Measurements from ENCODE around the gene SLC17A3.

DNA sequence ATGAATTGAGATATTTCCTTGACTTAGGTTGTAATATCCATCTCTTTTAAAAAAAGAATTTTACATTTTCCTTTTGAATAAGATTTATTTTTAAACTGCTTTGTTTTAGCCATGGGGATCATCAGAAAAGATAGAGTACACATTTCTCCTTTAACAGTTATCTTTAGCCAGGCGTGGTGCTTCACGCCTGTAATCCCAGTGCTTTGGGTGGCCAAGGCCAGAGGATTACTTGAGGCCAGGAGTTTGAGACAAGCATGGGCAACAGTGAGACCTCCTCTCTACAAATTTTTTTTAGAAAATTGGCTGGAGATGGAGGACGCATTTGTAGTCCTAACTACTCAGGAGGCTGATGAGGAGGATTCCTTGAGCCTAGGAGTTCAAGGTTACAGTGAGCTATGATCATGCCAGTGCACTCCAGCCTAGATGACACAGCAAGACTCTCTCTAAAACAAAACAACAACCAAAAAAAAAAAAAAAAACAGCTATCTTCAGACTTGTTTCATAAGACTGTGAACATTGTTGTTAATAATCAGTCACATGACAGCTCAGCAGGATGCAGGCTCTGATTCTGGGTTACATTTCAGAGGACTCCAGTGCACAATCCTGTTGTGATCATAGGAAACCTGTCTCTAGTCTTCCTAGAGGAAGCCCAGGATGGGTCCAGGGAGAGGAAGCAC lies 2.0 kb upstream of the SLC17A3 start:
- TF ChIP-seq, protein P1, sequence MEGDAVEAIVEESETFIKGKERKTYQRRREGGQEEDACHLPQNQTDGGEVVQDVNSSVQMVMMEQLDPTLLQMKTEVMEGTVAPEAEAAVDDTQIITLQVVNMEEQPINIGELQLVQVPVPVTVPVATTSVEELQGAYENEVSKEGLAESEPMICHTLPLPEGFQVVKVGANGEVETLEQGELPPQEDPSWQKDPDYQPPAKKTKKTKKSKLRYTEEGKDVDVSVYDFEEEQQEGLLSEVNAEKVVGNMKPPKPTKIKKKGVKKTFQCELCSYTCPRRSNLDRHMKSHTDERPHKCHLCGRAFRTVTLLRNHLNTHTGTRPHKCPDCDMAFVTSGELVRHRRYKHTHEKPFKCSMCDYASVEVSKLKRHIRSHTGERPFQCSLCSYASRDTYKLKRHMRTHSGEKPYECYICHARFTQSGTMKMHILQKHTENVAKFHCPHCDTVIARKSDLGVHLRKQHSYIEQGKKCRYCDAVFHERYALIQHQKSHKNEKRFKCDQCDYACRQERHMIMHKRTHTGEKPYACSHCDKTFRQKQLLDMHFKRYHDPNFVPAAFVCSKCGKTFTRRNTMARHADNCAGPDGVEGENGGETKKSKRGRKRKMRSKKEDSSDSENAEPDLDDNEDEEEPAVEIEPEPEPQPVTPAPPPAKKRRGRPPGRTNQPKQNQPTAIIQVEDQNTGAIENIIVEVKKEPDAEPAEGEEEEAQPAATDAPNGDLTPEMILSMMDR (IDR thresholded peaks at IDR 0.05; ENCODE audit: insufficient read depth, low read length, poor library complexity, severe bottlenecking), result no peak
- TF ChIP-seq EZH2phosphoT487 (conservative IDR thresholded peaks at IDR 0.05; ENCODE audit: low read length), result no peak

All from SU-DHL-6 (cell line).